Activated CD8-positive, alpha-beta memory T cell treated with anti-CD3 and anti-CD28 coated beads, Interleukin-2, amount 50 U/mL, for 4 hours (primary cell): ENCODE results near the gene ATP11B.
"Not testable (repeated sequence)": the region's sequence is repeated elsewhere in the genome, so short reads cannot be mapped to it uniquely, and the experiment has no call there.

Experiments used
- DNase-seq: peaks from one replicate; pipeline ENCODE4 v3.0.0-alpha.2; 2020

ATP11B gene

DNA sequence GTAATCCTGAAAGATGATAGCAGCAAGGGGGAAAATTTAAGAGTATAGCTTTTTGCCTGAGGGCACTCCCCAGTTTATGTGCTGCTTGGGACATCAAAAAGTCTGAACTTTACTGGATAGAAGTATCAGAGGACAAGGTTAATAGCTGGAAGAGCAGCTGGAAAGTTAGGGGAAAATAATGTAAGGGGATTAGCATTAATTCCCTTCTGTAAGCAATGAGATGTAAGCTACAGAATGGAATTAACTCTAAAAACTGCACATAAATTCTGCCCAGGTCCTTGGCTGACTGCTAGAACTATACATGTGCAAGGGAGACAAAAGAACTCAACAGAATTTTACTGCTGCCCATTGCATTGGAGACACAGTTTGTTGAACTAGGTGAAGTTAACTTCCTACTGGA, 55.6 kb downstream of the ATP11B start:
- DNase-seq, result no peak

DNA sequence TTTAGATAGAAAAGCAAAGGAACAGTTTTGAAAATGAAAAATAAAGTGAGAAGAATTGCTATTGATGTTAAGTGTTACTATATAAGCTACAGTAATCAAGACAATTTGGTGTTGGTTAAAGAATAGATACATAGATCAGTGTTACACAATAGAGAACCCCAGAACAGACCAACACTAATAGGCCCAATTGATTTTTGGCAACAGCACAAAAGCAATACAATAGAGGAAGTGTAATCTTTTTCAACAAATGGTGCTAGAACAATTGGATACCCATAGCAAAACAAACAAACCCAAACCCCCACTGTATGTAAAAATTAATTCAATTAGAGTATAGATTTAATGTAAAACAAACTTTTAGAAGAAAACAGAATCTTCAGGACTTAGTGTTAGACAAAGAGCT, 61.8 kb downstream of the ATP11B start:
- DNase-seq, result no peak

DNA sequence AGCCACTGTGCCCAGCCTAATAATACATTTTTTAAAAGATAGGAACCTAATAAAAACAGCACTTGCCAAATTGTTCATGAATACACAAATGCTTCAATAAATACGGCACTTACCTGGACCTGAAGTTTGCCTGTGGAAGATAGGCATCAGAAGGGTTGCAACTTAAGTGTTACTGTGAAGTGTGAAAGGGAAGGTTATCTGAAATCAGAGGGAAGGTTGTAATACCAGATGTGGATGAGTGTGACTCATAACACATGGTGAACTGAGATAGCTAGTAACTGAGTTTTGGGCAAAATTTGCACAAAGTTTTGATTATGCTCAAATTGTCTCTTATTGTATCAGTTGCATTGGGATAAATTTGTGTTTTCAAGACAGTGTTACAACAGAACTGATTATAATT, 68.0 kb downstream of the ATP11B start:
- DNase-seq, result no peak

DNA sequence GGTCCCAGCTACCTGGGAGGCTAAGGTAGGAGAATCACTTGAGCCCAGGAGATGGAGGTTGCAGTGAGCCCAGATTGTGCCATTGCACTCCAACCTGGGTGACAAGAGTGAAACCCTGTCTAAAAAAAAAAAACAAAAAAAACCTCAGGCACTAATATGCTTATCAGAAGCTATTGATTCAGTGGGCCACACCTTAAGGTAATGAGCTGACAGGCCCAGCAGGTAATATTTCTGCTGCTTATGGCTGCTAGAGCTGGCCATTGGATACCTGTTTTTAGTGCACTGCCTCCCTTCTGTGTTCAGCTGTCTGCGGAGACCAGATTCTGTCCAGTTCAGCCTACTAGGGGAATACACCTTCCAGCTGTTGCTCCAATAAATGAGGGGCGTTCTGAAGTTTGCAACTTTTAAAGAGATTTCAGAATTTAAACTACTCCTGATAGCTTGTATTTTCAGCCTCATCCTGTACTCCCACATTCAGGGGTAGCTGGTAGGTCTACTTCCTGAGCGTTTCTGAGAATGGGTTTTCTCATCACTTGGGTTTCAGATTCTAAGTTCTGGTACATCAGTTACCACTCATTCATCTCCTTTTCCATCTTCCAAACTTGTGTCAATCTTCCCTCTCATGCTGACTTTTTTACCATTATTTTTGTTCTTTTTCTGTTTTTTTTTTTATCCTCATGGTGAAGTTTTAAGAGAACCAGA, 69.0 kb downstream of the ATP11B start:
- no peak for DNase-seq

DNA sequence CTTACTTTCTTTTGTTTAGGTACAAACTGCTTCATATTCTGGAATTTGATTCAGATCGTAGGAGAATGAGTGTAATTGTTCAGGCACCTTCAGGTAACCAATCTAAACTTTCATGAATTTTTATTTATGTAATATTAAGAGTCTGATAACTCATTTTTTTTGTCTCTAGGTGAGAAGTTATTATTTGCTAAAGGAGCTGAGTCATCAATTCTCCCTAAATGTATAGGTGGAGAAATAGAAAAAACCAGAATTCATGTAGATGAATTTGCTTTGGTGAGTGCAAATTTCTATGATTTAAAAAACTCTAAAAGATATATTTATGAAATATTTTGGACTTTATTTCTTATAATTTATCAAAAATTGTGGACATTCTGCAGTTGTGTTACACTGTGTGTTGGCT, 75.8 kb downstream of the ATP11B start:
- DNase-seq, result no peak

DNA sequence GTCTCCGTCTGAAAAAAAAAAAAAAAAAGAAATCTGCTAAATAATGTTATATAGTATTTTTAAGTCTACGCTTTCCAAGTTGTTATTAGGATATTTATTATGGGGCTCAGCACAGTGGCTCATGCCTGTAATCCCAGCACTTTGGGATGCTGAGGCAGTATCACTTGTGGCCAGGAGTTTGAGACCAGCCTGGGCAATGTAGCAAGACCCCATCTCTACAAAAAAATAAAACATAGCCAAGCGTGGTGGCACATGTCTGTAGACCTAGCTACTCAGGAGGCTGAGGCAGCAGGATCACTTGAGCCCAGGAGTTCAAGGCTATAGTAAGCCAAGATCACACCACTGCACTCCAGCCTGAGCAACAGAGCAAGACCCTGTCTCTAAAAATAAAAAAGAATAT, 77.6 kb downstream of the ATP11B start:
- not testable (repeated sequence) for DNase-seq

DNA sequence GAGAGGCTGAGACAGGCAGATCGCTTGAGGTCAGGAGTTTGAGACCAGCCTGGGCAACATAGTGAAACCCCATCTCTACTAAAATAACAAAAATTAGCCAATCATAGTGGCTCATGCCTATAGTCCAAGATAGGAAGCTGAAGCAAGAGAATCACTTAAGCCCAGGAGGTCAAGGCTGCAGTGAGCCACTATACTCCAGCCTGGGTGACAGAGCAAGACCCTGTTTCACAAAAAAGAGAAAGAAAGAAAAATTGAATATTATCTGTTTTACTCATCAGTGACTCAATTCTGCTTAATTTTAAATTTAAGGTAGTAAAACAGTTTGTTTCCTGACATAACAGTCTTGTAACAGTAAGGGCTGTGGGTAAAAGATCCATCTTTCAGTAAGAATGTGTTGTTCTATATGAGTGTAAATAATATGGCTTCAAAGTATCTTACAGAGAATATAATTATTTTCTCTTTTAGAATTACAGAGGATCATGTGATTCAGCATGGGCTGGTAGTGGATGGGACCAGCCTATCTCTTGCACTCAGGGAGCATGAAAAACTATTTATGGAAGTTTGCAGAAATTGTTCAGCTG, 85.8 kb downstream of the ATP11B start:
- DNase-seq, result no peak

DNA sequence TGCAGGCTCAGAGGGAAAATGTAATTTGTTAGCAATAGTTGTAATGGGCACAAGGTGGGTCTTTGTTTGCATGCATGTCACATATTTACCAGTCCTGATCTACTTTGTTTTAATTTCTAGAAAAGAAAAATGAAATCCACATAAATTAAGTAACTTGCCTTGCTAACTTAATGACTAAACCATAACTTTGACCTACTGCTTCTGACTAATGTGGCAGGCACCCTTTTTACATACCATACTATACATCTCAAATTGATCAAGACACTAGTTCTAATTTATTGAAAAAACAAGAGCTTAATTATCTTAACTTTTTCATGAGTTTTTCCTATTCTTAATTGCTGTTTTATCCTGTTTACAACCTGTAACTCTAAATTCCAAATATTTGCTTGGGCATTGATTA, 93.2 kb downstream of the ATP11B start:
- DNase-seq, result no peak

DNA sequence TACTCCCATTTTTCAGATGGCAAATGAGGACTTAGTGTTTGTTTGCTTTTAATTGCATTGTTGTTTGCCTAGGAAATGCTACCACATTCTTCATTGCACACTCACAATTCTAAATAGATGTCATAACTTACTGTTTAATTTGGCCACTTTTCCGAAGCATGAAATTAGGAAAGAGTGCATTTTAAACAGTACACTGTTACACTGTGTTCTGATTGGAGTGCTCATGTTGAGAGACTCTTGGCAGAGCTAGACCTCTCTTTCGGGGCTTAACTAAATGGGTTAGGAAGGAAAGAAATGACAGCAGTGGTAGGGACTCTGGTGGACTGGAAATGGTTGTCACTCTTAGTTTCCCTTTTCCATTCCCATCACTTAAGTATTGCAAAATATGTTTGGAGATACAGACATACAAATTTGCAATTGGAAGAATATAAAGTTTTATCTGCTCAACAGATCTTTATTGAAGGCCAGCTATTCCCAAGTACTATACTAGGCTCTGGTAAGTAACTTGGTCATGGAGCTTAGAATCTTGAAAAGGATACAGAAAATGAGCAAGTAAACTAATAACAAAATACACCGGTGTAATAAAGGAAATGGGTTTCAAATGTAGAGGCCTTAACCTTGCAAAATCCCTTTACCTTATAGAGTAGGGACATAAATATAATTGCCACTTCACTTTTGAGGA, 96.8 kb downstream of the ATP11B start:
- no peak for DNase-seq

DNA sequence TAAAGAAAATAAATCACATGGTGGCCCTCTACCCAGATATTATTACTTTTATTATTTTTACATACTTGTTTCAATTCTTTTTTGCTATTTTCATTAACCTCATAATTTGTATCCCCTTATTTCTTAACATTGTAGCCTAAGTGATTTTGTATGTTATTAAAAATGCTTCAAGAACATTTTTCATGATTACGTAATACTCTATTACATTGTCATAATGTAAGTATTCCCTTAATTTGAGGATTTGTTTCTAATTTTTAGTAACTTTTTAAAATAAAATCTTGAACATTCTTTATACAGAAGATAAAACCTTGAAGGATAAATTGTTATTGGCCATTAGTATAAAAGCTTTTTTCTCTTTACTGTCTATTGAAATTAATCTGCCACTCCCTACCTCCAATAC, 98.1 kb downstream of the ATP11B start:
- DNase-seq, result no peak

DNA sequence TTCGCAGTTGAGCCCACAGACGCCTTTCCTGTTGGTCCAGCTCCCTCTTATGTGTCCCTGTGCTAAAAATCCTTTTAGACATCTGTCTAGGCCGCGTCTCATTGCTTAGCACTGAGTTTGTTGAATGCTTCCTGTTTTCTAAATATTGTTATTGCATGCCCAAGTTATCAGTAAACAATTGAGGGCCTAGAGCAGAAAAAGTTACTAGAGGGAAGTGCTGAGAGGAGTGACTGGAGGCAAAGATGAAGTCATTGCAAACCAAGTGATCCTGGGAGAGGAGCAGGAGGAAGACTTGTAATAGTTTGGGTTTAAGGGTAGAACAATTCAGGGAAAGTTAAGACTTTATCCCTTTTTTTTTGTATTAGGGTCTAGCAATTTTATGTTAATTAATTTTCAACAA, 98.9 kb downstream of the ATP11B start:
- no peak for DNase-seq

DNA sequence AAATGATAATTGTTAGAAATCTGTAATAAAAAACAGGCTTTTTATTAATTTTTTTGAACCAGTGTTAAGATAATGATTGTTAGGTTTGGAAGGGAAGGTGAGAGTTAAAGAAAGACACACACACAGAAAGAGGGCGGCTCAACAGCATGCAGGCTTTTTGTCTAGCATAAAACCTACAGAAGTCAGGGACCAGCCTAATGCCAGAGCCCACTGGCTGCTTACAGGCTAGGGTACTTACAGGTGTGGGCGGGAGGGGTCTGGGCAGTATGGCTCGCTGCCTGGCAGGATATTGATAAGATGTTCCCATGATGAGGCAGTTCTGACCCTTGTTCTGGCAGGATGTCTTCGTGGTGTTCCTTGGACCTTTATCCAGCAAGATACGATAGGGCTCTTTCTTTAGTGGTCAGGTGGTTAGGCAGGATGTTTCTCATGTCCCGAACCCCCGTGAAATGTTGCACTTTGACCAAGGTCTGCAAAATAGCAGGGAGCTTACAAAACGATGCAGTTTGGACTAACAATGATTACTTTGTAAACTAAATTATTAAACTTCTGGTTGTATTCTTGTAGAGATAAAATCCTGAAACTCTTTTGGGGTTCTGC, 102.3 kb downstream of the ATP11B start:
- DNase-seq, result no peak

DNA sequence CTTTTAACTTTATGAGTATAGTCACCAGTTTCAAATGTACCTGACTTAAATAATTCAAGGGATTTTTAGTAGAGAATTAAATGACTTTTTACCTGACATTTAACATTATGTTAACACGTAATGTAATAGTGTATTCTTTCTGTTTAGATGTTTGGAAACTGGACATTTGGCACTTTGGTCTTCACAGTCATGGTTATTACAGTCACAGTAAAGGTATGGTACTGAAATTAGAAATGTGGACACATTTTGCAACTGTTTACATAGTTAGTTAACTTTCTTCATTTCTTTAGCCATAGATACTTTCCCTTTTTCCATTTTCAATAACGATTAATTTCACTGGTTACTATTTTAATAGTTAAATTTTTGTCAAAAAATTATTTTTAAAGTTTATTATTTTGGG, 103.2 kb downstream of the ATP11B start:
- DNase-seq, result no peak

DNA sequence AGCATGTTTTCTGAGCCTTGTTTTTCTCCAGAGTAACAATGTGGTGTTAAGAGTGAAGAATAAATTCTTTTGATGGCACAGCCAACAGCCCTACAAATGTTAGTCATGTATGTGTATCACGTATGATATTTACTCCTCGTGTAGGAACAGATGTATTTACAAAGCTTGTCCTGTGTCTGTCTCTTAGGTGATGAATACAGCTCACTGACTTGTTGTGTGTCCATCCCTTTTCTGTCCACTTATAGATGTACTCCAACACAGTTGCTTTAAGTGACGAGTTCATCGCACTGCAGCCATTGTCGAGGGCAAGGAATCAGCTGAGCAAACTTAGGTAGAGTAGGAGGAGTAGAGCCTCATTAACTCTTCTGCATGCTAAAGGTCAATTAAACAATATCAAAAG, 108.9 kb downstream of the ATP11B start:
- no peak for DNase-seq

DNA sequence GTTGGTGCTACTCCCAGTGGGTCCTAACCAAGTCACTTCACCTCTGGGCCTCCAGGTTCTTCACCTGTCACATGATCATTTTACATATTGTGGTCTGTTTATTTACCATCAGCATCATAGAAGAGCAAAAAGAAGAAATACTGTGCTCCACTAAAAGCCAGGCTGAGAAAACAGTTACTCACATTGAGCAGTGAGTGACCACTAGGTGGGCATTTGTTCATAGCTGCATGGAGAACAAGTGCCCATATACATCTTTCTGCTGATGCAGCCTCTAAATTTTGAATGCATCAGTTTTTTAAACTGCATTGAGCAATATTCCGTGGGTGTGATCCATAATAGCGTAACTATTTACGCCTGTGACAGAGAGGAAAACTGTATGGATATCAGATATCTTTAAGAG, 110.9 kb downstream of the ATP11B start:
- DNase-seq, result no peak

DNA sequence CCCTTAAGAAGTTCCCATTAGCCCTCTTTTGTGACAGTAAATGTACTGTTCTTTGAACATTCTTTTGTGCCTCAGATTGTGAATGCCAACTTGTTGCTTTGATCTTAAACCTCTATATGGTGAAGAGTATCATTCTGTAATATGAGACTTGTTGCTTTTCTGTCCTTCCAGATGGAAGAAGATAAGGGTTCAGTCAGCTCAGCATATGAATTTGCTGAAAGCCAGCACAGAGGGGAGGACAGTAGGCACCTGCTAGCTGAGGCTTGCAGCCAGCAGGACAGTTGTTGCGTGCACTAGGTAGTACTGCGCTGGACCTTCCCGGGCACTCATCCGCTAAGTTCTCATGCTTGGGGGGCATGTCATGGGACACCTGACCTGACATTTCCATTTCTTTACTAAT, 112.3 kb downstream of the ATP11B start:
- DNase-seq, result no peak

DNA sequence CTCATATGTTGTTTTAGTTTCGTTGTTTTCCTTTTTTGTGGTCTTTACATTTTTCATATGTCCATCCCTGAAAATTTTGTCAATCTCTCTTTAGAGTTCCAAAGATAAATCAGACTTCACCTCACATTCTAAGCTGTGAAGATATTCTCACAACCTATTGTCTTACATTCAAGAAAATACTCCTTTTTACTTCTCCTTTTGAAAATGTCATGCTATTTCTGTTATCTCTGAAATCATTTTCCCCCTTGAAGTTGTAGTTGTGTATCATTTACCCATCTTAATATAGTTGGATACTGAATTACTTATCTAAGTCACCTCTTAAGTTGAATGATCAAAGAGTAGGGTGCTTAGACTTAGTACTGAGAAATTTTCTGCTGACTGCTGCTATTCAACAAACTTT, 112.7 kb downstream of the ATP11B start:
- no peak for DNase-seq

DNA sequence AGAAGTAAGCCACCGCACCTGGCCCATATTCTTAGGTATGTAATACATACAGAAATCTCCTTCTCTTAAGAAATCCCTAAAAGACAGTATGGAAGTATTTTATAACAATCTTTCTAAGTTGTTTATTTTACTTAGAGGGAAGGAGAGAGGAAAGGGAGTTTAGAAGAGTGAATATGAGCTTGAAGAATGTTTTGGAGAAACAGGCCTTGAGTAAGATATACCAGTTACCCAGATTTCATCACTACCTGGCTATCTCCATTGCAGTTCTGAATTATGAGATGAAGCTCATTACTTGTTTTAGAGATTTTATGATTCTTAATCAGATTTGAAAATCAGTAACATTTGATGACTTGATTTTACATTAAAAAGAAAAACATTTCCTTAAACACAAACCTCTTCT, 115.2 kb downstream of the ATP11B start:
- no peak for DNase-seq

DNA sequence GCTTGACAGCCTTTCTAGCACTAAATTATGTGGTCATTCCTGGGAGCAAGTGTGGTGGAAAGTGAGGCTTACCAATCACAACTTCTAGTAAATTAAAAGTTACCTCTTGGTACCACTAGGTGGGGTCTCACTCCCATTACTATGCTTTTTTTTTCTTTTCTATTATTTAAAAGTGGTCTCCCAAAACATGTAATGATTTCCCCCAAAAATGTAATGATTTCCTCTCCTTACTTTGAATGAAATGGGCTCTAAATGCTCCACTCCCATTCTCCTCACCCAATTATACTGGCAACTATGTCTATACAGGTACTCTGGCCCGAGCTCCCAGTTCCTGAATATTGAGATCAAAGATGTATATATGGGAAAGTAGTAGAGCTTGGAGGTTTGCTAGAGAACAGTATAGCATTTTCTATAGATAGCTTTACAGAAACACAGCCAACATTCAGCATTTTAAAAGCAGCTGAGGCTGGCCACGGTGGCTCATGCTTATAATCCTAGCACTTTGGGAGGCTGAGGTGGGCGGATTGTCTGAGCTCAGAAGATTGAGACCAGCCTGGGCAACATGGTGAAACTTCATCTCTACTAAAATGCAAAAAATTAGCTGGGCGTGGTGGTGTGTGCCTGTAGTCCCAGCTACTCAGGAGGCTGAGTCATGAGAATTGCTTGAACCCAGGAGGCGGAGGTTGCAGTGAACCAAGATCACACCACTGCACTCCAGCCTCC, 116.2 kb downstream of the ATP11B start:
- no peak for DNase-seq

DNA sequence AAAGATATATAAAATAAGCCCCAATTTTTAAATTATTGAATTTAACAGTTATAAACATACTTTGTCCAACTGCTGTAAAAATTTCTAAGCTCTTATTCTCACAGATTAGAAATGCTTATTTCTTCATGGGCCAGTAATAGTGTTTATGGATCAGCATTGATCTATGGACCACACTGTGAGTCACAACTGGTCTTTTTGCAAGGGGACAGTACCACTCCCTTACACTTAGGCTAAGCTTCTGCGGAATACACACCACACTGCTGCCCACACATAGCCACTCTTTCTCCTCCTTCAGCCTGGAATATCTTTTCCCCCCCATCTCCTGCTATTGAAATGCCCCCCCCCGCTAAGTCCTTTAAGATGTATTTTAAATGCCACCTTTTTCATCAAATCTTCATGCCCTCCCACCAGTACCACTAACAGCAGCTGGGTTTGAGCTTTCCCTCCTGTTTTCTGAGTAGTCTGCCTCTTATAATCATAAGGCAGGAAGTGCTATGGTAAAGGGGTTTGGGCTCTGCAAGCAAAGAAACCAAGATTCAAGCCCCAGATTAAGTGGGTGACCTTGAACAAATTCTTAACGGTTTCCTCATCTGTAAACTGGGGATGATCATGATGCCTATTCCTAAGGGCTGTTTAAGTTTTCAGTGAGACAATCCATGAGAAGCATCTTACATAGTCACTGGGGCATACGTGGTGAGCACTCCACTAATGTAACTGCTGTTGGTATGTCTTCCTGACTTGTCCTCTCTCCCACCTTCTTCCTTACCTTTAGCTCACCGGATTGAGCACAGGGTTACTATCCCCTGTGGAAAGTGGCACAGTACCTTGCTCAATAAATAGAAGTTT, 117.9 kb downstream of the ATP11B start:
- DNase-seq, result no peak

DNA sequence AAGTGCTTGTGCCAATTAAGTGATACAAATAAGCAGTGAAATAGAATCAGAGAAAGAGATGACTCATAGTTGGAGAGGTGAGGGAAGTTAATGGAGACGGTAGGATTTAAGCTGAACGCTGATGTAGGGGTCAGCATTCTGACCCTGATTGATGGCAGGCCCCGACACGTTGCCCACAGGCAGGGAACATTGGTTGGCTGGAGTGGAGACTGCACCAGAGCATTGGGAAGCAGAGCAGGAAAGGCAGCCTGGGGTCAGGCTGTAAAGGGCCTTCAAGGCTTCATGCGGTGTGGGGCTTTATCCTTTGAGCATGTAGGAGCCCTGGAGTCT, 118.4 kb downstream of the ATP11B start:
- no peak for DNase-seq

DNA sequence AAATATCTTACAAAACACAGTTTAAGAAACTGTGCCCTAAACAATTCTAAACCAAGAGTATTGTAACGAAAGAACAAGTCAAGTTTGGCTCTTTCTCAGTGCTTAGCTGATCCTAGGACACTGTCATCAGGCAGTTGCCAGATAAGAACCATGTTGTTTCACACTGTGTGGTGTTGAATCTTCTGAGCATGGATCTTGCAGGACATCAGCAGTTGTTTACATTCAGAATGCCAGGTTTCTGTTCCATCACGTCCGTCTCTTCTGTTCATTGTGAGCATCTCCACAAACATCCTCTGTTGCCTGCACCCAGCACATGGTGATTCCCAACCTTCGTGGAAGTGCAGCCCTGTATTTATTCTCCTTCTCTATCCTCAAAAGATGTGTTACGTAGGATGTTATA, 119.2 kb downstream of the ATP11B start:
- DNase-seq, result no peak

DNA sequence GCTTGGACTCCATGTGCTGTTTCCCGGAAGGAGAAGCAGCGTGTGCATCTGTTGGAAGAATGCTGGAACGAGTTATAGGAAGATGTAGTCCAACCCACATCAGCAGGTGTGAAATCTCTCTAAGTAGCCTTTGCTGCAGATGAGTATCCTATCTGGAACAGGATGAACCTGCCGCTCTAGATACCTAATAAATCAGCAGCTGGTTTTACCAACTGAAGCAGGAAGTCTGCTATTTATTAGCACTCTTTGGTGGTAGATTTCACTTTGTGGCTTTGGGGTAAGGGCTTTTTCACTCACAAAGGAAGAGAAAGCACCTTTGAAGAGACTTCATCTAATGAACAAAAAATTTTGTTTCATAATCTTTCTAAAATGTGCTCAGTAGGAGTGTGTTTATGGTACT, 120.6 kb downstream of the ATP11B start:
- no peak for DNase-seq
